Large intestine (tissue), 3 donors: ENCODE measurements around the gene INSRR. TPM values are rescaled to one million over a fixed set of nuclear protein-coding genes. Genes with fewer than 3 reads are reported as not detected.
A peak's percentile ranks its signal among the peaks of the same experiment; 100 is the strongest.

Experiments used
- DNase-seq, 2 donors: peaks; one replicate each; pipeline versions ENCODE4 v3.0.0 to v3.0.0-alpha.2; 2013
- H3K27ac ChIP-seq: one replicate; pipeline ENCODE4 v1.5.1; 2013; ENCODE audit warnings: low read length
- H3K27me3 ChIP-seq: 2 replicates; pipeline ENCODE4 v1.6.1; 2013; ENCODE audit warnings: low read length; ENCODE audit not compliant: control insufficient read depth, insufficient read depth
- H3K36me3 ChIP-seq: 2 replicates; pipeline ENCODE4 v1.6.1; 2013; ENCODE audit warnings: low read length; ENCODE audit not compliant: control insufficient read depth, insufficient read depth
- H3K4me1 ChIP-seq: one replicate; pipeline ENCODE4 v1.6.1; 2013; ENCODE audit warnings: low read length; ENCODE audit not compliant: control insufficient read depth, insufficient read depth
- H3K4me3 ChIP-seq: one replicate; pipeline ENCODE4 v1.5.1; 2013; ENCODE audit warnings: low read length
- H3K9me3 ChIP-seq: one replicate; pipeline ENCODE4 v1.6.1; 2013; ENCODE audit warnings: mild to moderate bottlenecking, low read depth, low read length, moderate library complexity; ENCODE audit not compliant: control insufficient read depth
- WGBS: methylation state at CpG from one replicate; pipeline ENCODE4 v1.1.5; 2013; ENCODE audit warnings: low lambda C conversion rate; ENCODE audit not compliant: insufficient coverage; 5-methylcytosine and 5-hydroxymethylcytosine counted together
- polyA plus RNA-seq: library from polyadenylated mRNA; unstranded; fragments of 120-200 nt; gene quantifications from one replicate; pipeline ENCODE4 v1.2.1, GENCODE V29; 2013

INSRR gene
- polyA plus RNA-seq, 1 donor, result 0.09 TPM

- WGBS, result no CpG with 5 or more reads among the region's 7 CpGs
- peaks cover 17% of the 10 kb centered on the region for H3K27me3 ChIP-seq
- no peak overlapping the region for H3K27ac ChIP-seq
- no peaks in the 10 kb centered on the region for H3K36me3 ChIP-seq
- H3K4me1 ChIP-seq, result peaks cover 14% of the 10 kb centered on the region
- DNase-seq, result no peak
- peaks cover 3% of the 10 kb centered on the region for H3K9me3 ChIP-seq
- no peak overlapping the region for H3K4me3 ChIP-seq
Measured at GRCh38 chr1:156814571-156815260, 44.2 kb downstream of the INSRR start.

GRCh38 chr1:156813750-156814570, 45.0 kb downstream of the INSRR start:
- peaks cover 14% of the 10 kb centered on the region for H3K4me1 ChIP-seq
- no peak overlapping the region for H3K27ac ChIP-seq
- no peaks in the 10 kb centered on the region for H3K36me3 ChIP-seq
- peaks cover 17% of the 10 kb centered on the region for H3K27me3 ChIP-seq
- peaks cover 3% of the 10 kb centered on the region for H3K9me3 ChIP-seq
- peak overlapping the region; percentile 41 for H3K4me3 ChIP-seq
- no CpG with 5 or more reads among the region's 60 CpGs for WGBS
- DNase-seq, result peak; percentile 82 to 91

- Histone ChIP-seq H3K36me3 (no peaks in the 10 kb centered on the region), H3K27me3 (peaks cover 17% of the 10 kb centered on the region), H3K9me3 (peaks cover 3% of the 10 kb centered on the region), H3K4me1 (peaks cover 14% of the 10 kb centered on the region), H3K27ac (no peak overlapping the region), H3K4me3 (peak overlapping the region; percentile 41)
- no peak for DNase-seq
- WGBS, result no CpG with 5 or more reads among the region's 10 CpGs
Measured at GRCh38 chr1:156813298-156813697, 45.6 kb downstream of the INSRR start.

DNA sequence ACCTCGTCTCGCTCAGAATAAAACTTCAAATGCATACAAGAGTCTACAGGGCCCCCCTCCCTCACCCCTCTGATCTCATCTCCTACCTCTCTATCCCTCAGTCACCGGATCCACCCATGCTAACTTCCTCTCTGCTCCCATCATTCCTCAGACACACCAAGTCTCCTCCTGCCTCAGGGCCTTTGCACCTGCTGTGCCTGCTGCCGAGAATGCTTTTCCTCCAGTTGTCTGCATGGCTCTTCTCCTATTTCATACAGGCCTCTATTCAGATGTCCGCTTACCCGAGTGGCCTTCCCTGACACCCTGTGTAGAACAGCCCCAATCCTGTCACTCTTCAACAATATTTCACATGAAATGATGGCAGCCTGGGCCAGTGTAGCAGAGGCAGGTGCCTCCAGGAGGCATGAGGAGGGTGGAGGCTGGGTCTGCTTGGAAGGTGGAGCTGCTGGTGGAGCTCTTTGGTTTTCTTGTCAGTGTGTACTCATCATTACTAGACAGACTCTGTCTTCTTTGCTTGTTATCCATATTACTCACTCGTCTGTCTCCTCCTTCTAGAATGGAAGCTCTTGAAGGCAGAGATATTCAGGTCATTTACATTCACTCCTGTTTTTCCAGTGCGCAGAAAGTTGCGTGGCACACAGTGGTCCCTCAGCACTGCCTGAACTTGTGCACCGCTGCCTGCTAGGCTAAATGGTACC, 46.5 kb downstream of the INSRR start:
- 100% methylated on average over 5 of the region's 10 CpGs for WGBS
- H3K36me3 ChIP-seq, result no peaks in the 10 kb centered on the region
- H3K4me3 ChIP-seq, result no peak overlapping the region
- no peak for DNase-seq
- H3K27ac ChIP-seq, result no peak overlapping the region
- peaks cover 17% of the 10 kb centered on the region for H3K27me3 ChIP-seq
- H3K9me3 ChIP-seq, result peaks cover 3% of the 10 kb centered on the region
- H3K4me1 ChIP-seq, result peaks cover 14% of the 10 kb centered on the region

DNA sequence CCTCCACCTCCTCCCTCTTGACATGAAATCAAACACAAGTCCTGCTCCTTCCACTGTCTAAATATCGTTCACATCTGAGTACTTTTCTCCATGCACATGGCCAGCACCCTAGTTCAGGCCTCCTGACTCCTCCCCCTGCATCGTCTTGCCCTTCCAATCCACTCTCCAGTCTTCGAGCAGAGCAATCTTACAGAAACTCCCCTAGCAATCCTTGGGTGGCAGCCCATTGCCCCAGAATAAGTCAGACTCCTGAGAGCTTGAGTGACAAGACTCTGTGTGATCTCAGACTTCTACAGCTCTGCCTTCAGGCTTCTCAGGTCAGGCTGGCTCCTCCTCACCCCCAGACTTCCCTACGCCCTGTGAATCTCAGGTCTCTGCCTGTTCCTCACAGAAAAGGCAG, 47.7 kb downstream of the INSRR start:
- no peak for DNase-seq
- WGBS, result no CpG with 5 or more reads among the region's 4 CpGs
- Histone ChIP-seq H3K9me3 (peaks cover 3% of the 10 kb centered on the region), H3K4me3 (no peak overlapping the region), H3K4me1 (peaks cover 14% of the 10 kb centered on the region), H3K27me3 (peaks cover 14% of the 10 kb centered on the region), H3K36me3 (no peaks in the 10 kb centered on the region), H3K27ac (no peak overlapping the region)

GRCh38 chr1:156809711-156810366, 49.1 kb downstream of the INSRR start:
- Histone ChIP-seq H3K27me3 (peaks cover 10% of the 10 kb centered on the region), H3K4me1 (peaks cover 15% of the 10 kb centered on the region), H3K27ac (no peak overlapping the region), H3K36me3 (no peaks in the 10 kb centered on the region), H3K9me3 (peaks cover 3% of the 10 kb centered on the region), H3K4me3 (no peak overlapping the region)
- no peak for DNase-seq
- no CpG with 5 or more reads among the region's 7 CpGs for WGBS

- no CpG with 5 or more reads among the region's 10 CpGs for WGBS
- H3K27ac ChIP-seq, result no peak overlapping the region
Measured at GRCh38 chr1:156809281-156809680, 49.6 kb downstream of the INSRR start.

GRCh38 chr1:156808186-156809030, 50.5 kb downstream of the INSRR start:
- Histone ChIP-seq H3K9me3 (no peaks in the 10 kb centered on the region), H3K4me3 (no peak overlapping the region), H3K4me1 (peaks cover 9% of the 10 kb centered on the region), H3K27me3 (peaks cover 4% of the 10 kb centered on the region), H3K27ac (no peak overlapping the region), H3K36me3 (no peaks in the 10 kb centered on the region)
- no peak for DNase-seq
- WGBS, result 76% methylated on average over 3 of the region's 16 CpGs

More at GRCh38 chr1:156809281-156809680, 49.6 kb downstream of the INSRR start:
- Histone ChIP-seq H3K4me1 (peaks cover 14% of the 10 kb centered on the region), H3K9me3 (peaks cover 3% of the 10 kb centered on the region), H3K27me3 (peaks cover 6% of the 10 kb centered on the region), H3K36me3 (no peaks in the 10 kb centered on the region), H3K4me3 (no peak overlapping the region)
- no peak for DNase-seq

GRCh38 chr1:156807627-156808026, 51.3 kb downstream of the INSRR start:
- Histone ChIP-seq H3K9me3 (no peaks in the 10 kb centered on the region), H3K4me1 (peaks cover 4% of the 10 kb centered on the region), H3K27me3 (no peaks in the 10 kb centered on the region), H3K4me3 (no peak overlapping the region), H3K36me3 (no peaks in the 10 kb centered on the region), H3K27ac (no peak overlapping the region)
- no peak for DNase-seq
- no CpG with 5 or more reads among the region's 2 CpGs for WGBS
